Activated B cell treated with CpG ODN at 0.5 μM for 24 hours (primary cell): Measurements from ENCODE around the gene AGAP1. TPM values are rescaled to one million over a fixed set of nuclear protein-coding genes. Genes with fewer than 3 reads are reported as not detected.

ENCODE experiments used
- ATAC-seq: fragments of 200-7000 bp; cut with Tn5 transposase; one replicate; pipeline ENCODE4 v1.10.0; 2021; ENCODE audit warnings: low read depth, mild to moderate bottlenecking, moderate library complexity
- CTCF ChIA-PET: fragments of 350-600 bp; sonication (Branson Sonifier 250); formaldehyde crosslinking; loops from one replicate; lab custom pipeline; 2021; ENCODE audit warnings: antibody characterized with exemption; lab: Charles Lee
- POLR2A ChIA-PET: fragments of 350-600 bp; sonication (Branson Sonifier 250); formaldehyde crosslinking; loops from one replicate; lab custom pipeline; 2021; ENCODE audit warnings: antibody characterized with exemption; lab: Charles Lee
- DNase-seq: peaks from one replicate; pipeline ENCODE4 v3.0.0; 2022
- H3K27ac Mint-ChIP-seq: one replicate; pipeline ENCODE4 v1.8.0; 2020; ENCODE audit warnings: mixed read lengths
- H3K27me3 Mint-ChIP-seq: one replicate; pipeline ENCODE4 v1.8.0; 2021; ENCODE audit warnings: mixed read lengths
- H3K36me3 Mint-ChIP-seq: one replicate; pipeline ENCODE4 v1.8.0; 2021; ENCODE audit warnings: low read depth, mixed read lengths
- H3K4me1 Mint-ChIP-seq: one replicate; pipeline ENCODE4 v1.8.0; 2021; ENCODE audit warnings: mixed read lengths
- H3K4me3 Mint-ChIP-seq: one replicate; pipeline ENCODE4 v1.8.0; 2020; ENCODE audit warnings: mild to moderate bottlenecking, mixed read lengths
- H3K9me3 Mint-ChIP-seq: one replicate; pipeline ENCODE4 v1.8.0; 2020; ENCODE audit warnings: mixed read lengths
- CTCF ChIP-seq: fragments of 200-600 bp; IDR thresholded peaks from one replicate; pipeline ENCODE4 v1.8.0; 2022; ENCODE audit warnings: antibody characterized with exemption, mild to moderate bottlenecking
- intact Hi-C: fragments of 100-400 bp; cut with micrococcal nuclease; formaldehyde crosslinking; loops from one replicate; pipeline ENCODE4 v1.15.1; 2024
- total RNA-seq: library from RNA; stranded (reverse); gene quantifications from 2 replicates; pipeline ENCODE4 v1.2.3, GENCODE V29; 2022

AGAP1 gene
- total RNA-seq, 1 donor from 2014 or later: not detected

GRCh38 chr2:236041616-236042015 is 547.8 kb downstream of the AGAP1 start:
- DNase-seq (no peak), ATAC-seq (no peak)
- POLR2A ChIA-PET: no interaction called here
- H3K9me3 Mint-ChIP-seq: no peaks in the 10 kb centered on the region
- no peak overlapping the region for H3K4me3 Mint-ChIP-seq
- H3K4me1 Mint-ChIP-seq: no peaks in the 10 kb centered on the region
- no peak for TF ChIP-seq CTCF
- H3K36me3 Mint-ChIP-seq: no peaks in the 10 kb centered on the region
- H3K27ac Mint-ChIP-seq: no peak overlapping the region
- intact Hi-C loops: no loop called here
- no peaks in the 10 kb centered on the region for H3K27me3 Mint-ChIP-seq
- CTCF ChIA-PET: no interaction called here

DNA sequence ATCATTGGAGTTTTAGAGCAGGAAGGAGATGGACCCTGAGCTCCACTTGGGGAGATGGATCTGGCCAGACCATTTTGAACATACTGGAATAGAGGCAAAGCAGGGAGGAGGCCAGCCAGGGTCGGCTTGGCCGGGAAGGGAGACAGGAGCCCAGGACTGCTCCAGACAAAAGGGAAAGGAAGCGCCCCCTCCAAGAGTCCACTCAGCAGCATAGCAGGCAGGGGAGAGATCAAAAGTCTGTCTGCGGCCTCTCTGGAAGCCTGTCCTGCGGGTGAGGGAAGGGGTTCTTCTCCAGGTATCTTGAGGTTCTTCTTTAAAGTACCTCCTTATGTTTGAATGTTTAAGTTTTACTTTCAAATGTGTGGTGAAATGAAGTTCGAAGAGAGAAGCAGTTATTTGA is 548.2 kb downstream of the AGAP1 start:
- H3K4me1 Mint-ChIP-seq: no peaks in the 10 kb centered on the region
- POLR2A ChIA-PET: no interaction called here
- intact Hi-C loops: no loop called here
- CTCF ChIA-PET: no interaction called here
- H3K27ac Mint-ChIP-seq: no peak overlapping the region
- DNase-seq (no peak), ATAC-seq (no peak)
- H3K36me3 Mint-ChIP-seq: no peaks in the 10 kb centered on the region
- H3K4me3 Mint-ChIP-seq: no peak overlapping the region
- no peaks in the 10 kb centered on the region for H3K9me3 Mint-ChIP-seq
- no peak for TF ChIP-seq CTCF
- H3K27me3 Mint-ChIP-seq: no peaks in the 10 kb centered on the region

DNA sequence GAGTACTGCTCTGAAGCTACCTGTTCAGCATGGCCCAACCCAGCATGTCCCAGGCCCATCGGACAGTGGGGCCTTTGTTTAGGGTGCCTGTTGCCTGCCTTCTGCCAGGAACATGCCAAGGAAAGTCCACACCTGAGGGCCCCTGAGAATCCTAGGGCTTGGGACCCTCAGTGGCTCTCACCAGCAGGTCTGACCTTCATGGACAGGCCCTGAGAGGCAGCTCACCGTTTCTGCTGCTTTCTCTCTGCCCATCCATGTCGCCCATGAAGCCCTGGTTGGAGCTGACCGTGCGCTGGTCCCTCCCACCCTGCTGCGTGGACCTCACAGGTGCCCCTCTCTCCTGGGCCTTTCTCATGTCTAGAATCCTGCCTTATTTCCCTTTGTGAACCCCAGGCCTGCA is 550.3 kb downstream of the AGAP1 start:
- H3K27me3 Mint-ChIP-seq: no peaks in the 10 kb centered on the region
- DNase-seq (no peak), ATAC-seq (no peak)
- H3K36me3 Mint-ChIP-seq: no peaks in the 10 kb centered on the region
- H3K4me1 Mint-ChIP-seq: no peaks in the 10 kb centered on the region
- no peaks in the 10 kb centered on the region for H3K9me3 Mint-ChIP-seq
- ChIA-PET POLR2A (no interaction called here), CTCF (no interaction called here)
- TF ChIP-seq CTCF: no peak
- no peak overlapping the region for H3K4me3 Mint-ChIP-seq
- intact Hi-C loops: no loop called here
- no peak overlapping the region for H3K27ac Mint-ChIP-seq

- intact Hi-C loops: no loop called here
- H3K4me3 Mint-ChIP-seq: no peak overlapping the region
- ATAC-seq: no peak
- H3K4me1 Mint-ChIP-seq: no peaks in the 10 kb centered on the region
- H3K36me3 Mint-ChIP-seq: no peaks in the 10 kb centered on the region
- H3K27me3 Mint-ChIP-seq: no peaks in the 10 kb centered on the region
- DNase-seq: no peak
- H3K27ac Mint-ChIP-seq: no peak overlapping the region
- H3K9me3 Mint-ChIP-seq: no peaks in the 10 kb centered on the region
- CTCF ChIA-PET: no interaction called here
- POLR2A ChIA-PET: no interaction called here
- TF ChIP-seq CTCF: no peak
Measured at GRCh38 chr2:236045251-236046235, 551.7 kb downstream of the AGAP1 start.

GRCh38 chr2:236046715-236047114 is 552.9 kb downstream of the AGAP1 start:
- H3K27ac Mint-ChIP-seq: no peak overlapping the region
- ATAC-seq (no peak), DNase-seq (no peak)
- H3K4me1 Mint-ChIP-seq: no peaks in the 10 kb centered on the region
- intact Hi-C loops: no loop called here
- no peaks in the 10 kb centered on the region for H3K36me3 Mint-ChIP-seq
- H3K27me3 Mint-ChIP-seq: no peaks in the 10 kb centered on the region
- ChIA-PET POLR2A (no interaction called here), CTCF (no interaction called here)
- H3K9me3 Mint-ChIP-seq: no peaks in the 10 kb centered on the region
- TF ChIP-seq CTCF: no peak
- no peak overlapping the region for H3K4me3 Mint-ChIP-seq
